T-helper 9 cell (primary cell): ENCODE results near the gene KRT34.
"Not testable (repeated sequence)": the region's sequence is repeated elsewhere in the genome, so short reads cannot be mapped to it uniquely, and the experiment has no call there.

Source experiments
- DNase-seq: peaks from one replicate; pipeline ENCODE4 v3.0.0-alpha.2; 2020

KRT34 gene

DNA sequence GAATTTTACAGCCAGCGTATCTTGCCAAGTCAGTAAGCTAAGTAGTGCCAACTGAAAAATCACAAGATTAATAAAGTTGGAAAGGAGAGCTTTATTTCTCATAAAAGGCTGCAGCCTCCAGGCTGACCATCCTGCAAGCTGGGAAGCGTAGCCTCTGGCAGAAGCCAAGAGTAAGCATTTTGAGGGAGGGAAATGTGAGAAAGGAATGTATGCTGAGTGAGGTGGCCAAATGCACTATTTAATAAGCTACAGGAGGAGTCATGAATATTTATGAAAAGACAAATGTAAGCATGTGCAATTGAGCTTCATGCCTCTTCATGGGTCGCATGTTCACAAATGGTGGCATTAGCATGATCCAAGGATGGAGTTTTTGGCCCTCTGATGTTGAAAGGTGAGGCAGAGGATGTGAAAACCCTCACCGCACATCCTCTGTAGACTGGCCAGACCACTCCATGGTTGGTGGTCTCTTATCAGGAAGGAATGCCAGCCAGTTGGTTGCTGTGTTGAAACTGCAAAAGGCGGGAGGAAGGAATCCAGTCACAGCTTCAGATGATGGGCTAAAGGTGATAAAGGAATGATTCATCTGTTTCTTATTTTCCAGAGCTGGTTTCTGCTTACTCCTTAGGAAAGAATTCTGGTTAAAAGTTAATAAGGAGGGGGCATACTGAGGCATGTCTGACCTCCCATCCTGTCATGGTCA lies 21.7 kb downstream of the KRT34 start:
- no peak for DNase-seq

- DNase-seq, result no peak
Measured at GRCh38 chr17:41354536-41354935, 27.6 kb downstream of the KRT34 start.

DNA sequence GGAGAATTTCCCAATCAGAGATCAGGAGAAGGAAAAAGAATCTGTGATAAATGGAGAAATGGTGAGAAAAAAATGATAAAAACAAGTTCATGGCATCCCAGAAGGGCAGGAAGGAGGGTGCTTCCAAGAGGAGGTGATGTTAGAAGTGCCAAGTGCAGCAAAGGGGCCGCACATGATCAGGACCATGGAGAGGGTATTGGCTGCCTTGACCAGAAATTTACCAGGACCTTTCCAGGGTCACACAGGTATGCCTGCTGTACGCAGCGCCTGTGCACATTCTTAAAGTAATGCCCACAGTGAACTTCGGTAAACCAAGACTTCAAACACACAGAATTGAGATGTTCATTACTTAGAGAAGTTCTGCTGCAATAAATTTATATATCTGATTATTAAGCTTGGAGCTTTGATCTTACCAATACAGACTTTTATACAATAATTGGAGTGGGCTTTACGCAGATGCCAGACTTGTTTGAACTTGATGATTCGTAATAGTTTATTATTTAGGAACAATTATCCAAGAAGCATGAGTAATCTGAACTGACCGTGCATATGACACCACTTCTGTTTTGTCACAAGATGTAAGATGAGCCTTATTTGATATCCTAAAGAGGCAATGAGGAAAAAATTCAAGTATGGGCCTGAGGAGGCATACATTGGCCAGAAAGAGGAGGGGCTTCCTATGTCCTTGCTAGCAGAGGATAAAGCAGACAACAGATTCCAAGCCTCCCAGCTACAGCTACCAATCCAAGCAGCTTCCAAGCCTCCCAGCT lies 29.3 kb downstream of the KRT34 start:
- no peak for DNase-seq

GRCh38 chr17:41351177-41351576 lies 30.9 kb downstream of the KRT34 start:
- DNase-seq, result no peak

DNA sequence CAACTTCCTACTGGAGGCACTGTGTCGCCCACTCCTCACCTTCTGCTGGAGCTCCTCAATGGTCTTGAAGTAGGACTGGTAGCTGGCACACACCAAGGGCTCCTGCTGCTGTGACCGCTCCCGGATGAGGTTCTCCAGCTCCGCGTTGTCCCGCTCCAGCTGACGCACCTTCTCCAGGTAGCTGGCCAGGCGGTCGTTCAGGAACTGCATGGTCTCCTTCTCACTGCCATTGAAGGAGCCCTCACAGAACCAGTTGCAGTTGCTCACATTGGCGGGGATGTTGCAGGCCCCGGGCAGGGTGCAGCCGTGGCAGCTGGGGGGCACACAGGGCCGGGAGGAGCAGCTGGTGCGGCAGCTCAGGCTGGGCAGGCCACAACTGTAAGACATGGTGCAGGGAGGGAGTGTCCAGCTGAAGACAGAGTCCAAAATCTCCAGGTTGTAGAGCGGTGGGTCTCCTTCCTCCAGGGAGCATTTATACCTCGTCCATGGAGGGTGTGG lies 31.7 kb downstream of the KRT34 start, which contains the start of gene KRT33A:
TSS of gene KRT33A (minus strand) at position 448 of the 498 bp plus-strand sequence. CDS start at position 387, 61 bp downstream.
- not testable (repeated sequence) for DNase-seq

DNA sequence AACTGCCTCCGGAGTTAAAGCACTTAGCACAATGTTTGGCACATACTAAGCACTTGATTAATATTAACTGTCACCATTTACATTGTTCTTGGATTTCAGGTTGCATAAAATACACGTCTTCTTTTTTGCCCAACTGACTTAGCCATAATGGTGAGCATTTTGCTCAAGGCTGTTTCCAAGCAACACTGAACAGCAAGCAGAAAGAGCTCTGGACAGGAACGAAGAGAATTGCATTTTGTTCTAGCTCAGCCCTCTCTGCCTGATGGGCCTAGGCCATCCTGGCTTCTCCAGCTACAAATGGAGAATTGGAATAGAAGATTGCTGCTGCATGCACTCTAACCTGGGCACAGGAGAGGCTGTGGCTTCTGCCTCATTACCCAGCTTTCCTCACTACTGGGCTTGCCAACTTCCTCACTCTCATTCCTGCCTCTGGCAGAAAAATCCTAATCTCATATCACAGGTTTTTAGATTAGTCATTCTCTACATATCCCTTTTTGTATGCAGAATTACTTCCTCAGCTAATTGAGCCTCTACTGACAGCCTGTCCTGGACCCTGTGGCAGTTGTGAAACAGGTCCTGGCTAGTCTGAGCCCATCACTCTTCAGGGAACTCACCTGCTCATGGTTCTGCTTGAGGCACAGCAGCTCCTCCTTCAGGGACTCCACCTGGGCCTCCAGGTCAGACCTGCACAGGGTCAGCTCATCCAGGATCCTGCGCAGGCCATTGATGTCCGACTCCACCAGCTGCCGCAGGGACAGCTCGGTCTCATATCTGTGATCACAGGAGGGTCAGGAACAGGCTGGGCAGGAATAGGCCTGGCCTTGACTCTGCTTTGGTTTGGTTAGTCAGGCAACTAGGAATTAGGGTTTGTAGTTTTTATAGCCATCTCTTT lies 34.0 kb downstream of the KRT34 start:
- DNase-seq, result no peak

- DNase-seq, result not testable (repeated sequence)
Measured at GRCh38 chr17:41346421-41346820, 35.7 kb downstream of the KRT34 start.

- no peak for DNase-seq
Measured at GRCh38 chr17:41345992-41346391, 36.1 kb downstream of the KRT34 start.

GRCh38 chr17:41343029-41343428 lies 39.1 kb downstream of the KRT34 start:
- no peak for DNase-seq

GRCh38 chr17:41340934-41341861 lies 40.9 kb downstream of the KRT34 start:
- peak; percentile 41 for DNase-seq

GRCh38 chr17:41340494-41340893 lies 41.6 kb downstream of the KRT34 start:
- no peak for DNase-seq

GRCh38 chr17:41339571-41340172 lies 42.4 kb downstream of the KRT34 start:
- DNase-seq, result no peak

DNA sequence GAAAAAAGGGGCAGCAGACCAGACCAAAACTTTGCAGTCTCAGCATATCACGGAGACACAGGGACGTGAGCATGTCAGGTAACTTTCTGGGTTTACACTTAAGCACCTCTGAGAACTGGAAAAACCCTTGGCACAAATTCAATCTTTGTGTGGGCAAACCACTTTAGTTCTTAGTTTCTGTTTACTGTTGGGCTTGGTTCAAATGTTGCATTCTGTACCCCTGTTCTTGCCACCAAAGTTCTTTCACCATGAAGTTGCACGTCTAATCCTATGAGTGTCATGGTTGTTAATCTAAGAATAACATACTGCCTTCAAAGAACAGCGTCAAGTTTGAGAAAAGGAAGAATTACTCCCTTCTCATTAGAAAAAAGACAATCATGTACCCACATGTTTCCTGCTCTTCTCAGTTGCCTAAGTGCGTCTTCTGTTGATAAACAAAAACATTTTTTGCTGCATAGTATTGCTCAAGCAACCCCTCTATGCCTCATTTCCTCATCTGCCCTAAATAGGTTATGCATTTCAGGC lies 43.1 kb downstream of the KRT34 start:
- peak; percentile 36 for DNase-seq

DNA sequence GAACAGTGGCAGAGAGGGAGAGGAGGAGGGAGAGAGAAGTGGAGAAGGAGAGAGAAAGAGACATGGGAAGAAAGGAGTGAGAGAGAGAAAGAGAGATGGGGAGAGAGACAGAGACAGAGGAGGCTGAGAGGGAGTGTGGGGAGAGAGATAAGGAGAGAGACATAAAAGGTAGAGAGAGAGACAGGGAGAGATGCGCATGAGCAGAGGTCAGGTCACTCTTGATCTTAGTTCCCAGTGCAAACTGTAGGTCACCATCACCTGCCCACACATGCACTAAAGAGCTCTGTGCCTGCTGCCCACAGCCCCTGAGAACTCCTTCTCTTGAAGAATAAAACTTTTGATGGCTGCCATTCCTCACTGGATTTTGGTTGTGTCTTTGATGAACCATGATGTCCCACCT lies 46.4 kb downstream of the KRT34 start:
- DNase-seq, result no peak

DNA sequence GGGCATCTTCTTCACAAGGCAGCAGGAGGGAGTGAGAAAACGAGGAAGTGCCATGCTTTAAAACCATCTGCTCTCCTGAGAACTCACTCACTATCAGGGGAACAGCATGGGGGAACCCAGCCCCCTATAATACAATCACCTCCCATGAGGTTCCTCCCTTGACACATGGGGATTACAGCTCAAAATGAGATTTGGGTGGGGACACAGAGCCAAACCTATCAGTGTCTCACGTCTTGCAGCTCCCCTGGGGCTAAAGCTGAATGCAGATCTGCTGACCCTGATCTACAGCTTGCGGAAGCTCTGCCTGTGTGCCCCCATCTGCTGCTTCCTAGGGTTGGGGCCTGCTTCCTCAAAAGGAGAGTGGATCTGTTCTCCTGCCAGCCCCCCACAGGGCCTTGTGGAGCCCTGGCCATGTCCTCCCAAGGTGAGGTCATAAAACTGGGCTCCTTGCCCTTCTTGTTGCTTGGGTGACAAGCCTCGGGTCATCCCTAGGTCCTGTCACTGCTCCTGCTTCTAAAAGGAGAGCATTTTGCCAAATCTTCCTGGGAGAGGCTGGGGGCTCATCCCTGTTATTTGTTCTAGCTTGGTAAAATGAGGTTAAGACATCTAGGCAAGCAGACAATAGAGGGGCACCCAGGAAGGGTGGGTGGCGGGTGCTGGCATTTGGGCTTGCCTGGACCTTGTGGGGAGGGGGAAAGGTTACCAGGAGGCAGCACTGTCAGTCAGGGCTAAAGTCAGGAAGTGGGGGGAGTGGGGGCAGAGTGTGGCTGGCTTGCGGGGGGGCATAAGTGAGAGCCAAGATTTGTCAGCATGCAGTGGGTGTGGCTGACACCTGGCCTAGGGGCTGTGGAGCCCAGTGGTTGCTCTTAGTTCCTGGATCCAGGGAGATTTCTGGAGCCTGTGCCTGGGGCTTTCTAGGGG lies 47.5 kb downstream of the KRT34 start:
- no peak for DNase-seq

DNA sequence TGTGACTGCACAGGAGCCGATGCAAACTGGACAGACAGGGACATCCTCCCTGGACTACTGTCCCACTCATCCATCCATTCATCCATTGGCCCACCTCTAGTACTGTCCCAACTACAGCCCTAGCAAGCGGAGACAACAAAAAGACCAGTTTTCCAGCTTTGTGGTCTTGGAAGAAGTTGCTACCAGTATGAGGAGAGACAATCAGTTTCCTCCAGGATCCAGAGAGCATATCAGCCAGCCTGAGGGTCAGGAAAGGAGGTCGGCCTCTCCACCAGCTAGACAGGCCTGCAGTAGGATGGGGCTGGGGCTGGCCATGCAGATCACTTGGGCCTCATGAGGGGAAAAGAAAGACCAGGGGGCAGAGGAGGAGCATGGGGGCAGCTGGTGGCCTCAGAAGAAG lies 48.3 kb downstream of the KRT34 start:
- DNase-seq, result no peak

- no peak for DNase-seq
Measured at GRCh38 chr17:41333098-41333497, 49.0 kb downstream of the KRT34 start.

DNA sequence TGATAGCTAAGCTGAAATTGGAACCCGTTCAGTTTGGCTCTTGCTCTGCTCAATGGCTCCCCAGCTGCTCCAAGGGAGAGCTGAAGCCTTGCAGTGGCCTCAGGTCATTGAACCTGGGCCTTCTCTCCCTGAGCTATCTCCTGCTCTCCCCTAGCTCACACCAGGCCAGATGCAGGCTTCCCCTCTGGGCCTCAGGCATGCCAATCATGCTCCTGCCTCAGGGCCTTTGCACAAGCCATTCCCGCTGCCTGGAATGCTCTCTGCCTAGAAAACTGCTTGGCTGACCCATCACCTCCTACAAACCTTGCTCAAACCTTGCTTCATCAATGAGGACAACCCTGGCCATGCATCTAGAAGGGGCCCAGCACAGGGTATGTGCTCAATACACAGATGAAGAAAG lies 49.9 kb downstream of the KRT34 start:
- DNase-seq, result no peak

- DNase-seq, result no peak
Measured at GRCh38 chr17:41331606-41332005, 50.5 kb downstream of the KRT34 start.
